ENCODE results near the gene STPG1.

The STPG1 gene

DNA sequence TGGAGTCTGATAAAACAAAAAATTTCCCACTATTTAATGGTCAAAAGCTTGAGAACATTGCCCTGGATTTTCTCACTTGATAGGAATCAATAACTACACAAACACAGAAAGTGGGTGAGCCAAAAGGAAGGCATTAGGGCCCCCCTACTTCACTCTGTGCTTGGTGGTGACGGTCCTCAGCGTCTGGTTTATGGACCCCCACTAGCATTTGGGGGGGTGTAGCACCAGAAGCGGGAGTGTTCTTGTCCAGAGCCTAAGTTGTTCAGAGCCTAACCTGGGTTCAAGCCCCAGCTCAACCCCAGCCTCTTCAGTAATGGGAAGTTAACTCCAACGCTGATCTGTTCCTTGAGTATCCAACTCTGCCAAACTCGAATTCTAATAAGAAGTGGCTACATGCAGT, 33.1 kb downstream of the STPG1 start:
- TF ChIP-seq GATA3 (IDR thresholded peaks at IDR 0.05; ENCODE audit: low read depth, low read length): no peak
- TF ChIP-seq GATA2 (IDR thresholded peaks at IDR 0.05; ENCODE audit: low read depth, low read length): no peak

DNA sequence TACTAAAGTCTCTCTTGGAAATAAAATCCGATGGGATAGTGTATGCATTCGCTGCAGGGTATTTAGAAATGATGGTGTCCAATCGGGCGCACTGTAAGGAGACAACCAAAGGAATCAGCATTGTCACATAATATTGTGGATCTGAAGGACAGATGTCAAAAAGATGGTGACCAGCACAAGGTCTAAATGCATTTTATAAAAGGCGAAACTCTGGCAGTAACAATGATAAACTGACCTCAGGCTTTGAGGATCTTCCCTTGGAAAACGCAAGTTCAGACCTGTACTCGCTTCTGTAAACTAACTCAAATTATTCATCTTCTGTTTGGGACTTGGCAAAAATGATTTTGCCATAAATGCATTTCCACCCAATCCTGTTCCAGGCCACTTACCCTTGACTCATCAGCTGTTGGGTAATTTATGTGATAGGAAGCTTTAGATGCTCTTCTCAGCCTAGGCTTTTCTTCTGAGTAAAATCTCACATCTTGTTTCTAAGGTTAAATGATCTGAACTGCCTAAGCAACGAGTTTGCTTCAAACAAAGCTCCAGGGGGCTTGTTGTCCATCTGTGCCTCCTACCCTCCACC, 33.8 kb downstream of the STPG1 start:
- no peak for TF ChIP-seq GATA2 (IDR thresholded peaks at IDR 0.05; ENCODE audit: low read depth, low read length)
- TF ChIP-seq GATA3 (IDR thresholded peaks at IDR 0.05; ENCODE audit: low read depth, low read length): no peak

DNA sequence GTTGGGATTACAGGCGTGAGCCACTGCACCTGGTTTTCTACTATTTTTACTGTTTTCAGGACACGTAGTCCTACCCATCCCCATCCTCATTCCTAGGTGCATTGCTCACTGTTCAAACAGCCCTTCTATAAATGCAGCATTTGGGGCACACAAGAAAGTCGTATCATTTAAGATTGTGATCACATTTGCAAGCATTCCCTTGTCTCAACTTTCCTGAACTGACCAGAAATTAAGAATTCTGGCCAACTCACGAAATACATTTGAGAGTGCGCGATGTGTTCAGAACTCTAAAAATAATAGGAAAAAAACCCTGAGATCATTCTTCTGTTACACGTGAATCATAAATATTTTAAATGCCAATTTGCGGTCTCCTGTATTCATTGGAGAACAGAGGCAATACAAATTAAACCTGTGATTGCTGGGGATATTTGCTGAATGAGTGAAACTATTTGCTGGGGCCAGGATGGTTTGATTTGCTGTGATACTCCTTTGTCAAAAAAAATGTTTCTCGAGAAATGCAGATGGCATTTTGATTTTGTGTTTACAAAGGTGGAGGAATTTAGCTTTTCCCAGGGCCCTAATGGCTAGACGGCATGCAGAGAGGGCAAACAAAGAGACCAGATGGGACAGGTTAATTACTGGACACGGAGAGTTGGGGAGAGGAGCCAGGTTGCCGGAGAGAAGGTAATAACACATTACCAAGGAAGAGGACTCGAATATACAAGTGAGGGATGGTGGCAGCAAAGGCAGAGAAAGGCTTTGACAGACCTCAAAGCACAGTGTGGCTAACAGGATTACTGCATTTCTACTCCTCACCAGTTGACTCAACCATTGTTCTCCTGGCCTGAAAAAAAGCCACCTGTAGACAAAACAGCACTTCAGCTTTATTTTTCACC, 38.4 kb downstream of the STPG1 start:
- no peak for TF ChIP-seq GATA3 (IDR thresholded peaks at IDR 0.05; ENCODE audit: low read depth, low read length)
- TF ChIP-seq GATA2 (IDR thresholded peaks at IDR 0.05; ENCODE audit: low read depth, low read length): no peak

DNA sequence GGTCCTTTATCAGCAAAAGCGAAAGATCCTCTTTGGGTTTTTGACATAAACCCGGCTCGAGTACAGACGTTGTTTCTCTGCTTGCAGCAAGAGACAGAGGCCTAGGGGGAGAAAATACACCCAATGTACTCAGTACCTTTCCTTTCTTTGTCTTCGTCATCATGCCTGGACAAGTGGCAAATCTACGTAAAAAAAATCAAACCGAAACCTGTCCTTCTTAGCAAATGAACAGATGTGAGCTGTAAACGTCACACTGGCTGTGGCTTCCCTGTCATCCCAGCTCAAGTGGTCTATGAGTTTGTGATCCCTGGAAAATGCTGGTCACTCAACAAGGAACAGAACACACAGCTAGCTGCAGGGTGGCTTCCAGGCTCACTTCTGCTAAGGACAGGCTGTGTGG, 39.9 kb downstream of the STPG1 start:
- no peak for TF ChIP-seq GATA3 (IDR thresholded peaks at IDR 0.05; ENCODE audit: low read depth, low read length)
- TF ChIP-seq GATA2 (IDR thresholded peaks at IDR 0.05; ENCODE audit: low read depth, low read length): no peak

DNA sequence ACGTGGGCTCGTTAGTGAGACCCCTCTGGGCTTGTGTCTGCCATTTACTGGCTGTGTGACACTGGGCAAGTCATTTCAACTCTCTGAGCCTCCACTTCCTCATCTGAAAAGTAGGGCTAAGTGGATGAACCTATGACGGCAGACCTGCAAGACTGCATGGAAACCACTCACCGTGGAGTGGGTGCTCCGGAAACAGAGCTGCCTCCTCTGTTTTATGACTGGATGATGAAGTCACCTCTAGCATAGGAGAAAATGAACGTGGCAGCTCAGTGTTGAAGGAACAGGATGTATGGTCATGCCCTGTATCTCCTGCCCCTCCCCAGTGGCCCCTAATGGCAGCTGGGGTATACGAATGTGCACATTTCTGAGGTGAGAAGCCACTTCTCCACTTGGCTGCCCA, 40.5 kb downstream of the STPG1 start:
- no peak for TF ChIP-seq GATA2 (IDR thresholded peaks at IDR 0.05; ENCODE audit: low read depth, low read length)
- TF ChIP-seq GATA3 (IDR thresholded peaks at IDR 0.05; ENCODE audit: low read depth, low read length): no peak

DNA sequence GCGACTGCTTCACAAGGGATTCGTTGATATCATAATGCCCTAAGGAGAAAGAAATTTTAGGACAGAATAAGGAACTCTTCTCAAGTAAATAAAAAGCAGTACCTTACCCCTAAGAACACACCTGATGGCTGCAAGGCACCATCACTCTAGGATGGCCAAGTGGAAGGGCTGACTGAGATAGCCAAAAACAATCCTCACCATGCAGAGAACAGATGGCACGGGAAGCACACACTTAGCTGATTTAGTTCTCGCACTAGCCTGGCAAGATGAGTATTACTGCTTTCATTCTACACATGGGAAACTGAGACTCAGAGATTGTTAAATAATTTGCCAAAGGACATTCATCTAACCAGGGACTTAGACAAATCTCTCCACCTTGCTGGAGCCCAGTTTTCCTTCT, 43.8 kb downstream of the STPG1 start:
- TF ChIP-seq GATA2 (IDR thresholded peaks at IDR 0.05; ENCODE audit: low read depth, low read length): no peak
- no peak for TF ChIP-seq GATA3 (IDR thresholded peaks at IDR 0.05; ENCODE audit: low read depth, low read length)

DNA sequence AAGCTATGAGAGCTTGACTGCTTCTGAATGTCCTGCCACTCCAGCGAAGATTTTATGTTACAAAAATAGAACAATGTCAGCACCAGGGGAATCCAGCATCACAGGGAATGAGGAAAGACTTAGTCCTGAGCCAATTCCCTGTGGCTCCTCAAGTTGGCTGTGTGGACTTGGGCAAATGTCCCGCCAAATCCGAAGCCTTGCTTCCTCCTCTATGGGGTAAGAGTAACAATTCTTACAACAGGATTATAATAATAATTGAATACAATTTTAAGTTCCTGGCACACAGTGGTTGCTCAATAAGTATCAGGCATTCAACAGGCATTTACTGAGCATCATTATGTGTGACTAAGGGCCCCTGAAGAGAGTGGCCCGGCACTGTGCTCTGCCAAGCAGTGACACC, 44.4 kb downstream of the STPG1 start:
- TF ChIP-seq GATA2 (IDR thresholded peaks at IDR 0.05; ENCODE audit: low read depth, low read length) (no peak), GATA3 (IDR thresholded peaks at IDR 0.05; ENCODE audit: low read depth, low read length) (no peak)

DNA sequence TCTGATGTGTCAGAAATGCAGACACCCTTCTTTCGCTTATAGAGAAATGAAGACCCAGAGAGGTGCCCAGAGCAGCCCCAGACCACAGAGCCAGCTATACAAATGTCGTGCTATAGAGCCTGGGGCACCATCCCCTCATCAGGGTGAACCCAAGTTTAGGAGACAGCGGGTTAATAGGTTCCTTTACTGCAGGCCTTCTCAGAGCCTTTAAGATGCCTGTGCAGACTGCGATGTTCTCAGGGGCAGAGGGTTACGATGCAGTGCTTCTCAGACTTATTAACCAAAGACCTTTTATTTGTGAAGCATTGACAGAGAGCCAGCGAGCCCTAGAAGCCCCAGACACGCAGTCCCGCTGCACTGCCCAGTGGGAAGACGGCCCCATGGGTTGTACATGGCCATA, 46.9 kb downstream of the STPG1 start:
- TF ChIP-seq GATA2 (IDR thresholded peaks at IDR 0.05; ENCODE audit: low read depth, low read length): no peak
- no peak for TF ChIP-seq GATA3 (IDR thresholded peaks at IDR 0.05; ENCODE audit: low read depth, low read length)

DNA sequence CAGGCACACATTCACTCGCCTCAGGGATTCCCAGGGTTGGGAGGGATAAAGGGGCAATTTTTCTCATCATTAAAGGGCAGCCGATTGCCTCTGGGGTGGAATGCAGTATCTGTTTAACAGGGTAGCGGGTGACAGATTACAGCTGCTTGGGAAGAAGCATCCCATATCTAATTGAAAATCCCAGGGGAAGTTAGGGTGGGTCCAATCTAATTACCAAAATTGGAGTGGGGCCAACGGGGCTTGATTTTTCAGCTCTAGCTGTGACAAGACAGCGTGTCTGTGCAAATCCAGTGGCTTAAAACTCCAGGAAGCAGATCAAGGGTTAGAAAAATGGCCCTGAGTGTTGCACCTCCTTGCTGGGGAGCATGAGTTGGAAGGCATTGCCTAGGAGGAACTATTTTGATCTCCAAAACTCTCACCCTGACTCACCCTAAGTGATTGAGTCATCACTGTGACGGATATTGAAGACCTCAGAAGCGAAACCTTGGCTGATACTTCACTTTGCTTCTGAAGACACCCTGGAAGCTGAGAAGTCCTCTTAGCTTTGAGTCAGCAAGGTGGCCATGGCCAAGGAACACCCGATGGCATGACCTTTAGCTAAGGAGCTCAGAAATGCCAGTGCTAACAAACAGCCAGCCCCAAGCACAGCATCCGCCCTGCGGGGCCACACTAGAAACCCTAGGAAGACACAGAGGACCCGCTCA, 48.5 kb downstream of the STPG1 start:
- TF ChIP-seq GATA3 (IDR thresholded peaks at IDR 0.05; ENCODE audit: low read depth, low read length) (no peak), GATA2 (IDR thresholded peaks at IDR 0.05; ENCODE audit: low read depth, low read length) (peak; percentile 44)

DNA sequence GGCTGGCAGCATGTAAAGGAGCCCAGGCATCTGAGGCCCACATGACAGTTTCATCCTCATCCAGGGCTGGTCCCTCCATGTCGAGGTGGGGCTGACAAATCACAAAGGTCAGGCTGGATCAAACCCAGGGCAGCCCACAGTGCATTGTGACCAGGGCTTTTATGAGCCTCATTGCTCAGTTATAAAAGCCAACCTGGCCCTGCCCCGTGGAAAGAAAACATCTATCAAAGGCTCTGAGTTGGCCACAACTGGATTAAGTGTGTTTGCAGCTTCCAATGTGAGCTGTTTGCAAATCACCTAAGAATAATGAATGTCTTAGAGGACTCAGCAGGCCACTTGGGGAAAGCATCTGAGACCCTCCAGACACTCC, 49.0 kb downstream of the STPG1 start:
- TF ChIP-seq GATA3 (IDR thresholded peaks at IDR 0.05; ENCODE audit: low read depth, low read length) (no peak), GATA2 (IDR thresholded peaks at IDR 0.05; ENCODE audit: low read depth, low read length) (no peak)

DNA sequence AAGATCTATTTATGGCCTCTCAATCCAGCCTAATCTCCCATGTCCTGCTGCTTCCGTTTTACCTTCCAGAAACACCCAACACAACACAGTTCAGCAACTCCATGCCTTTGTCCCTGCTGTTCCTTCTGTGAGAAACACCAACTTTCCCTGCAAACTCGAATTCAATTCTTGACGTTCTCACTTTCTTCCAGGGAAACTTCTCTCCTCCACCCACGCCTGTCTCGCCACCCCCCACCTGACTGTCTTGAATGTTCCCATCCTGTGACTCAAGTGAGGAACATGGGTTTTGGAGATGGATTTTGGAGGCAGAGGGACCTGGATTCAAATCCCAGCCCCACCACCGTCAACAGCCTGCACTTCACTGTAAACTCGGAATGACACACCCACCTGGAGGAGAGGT, 49.6 kb downstream of the STPG1 start:
- TF ChIP-seq GATA3 (IDR thresholded peaks at IDR 0.05; ENCODE audit: low read depth, low read length): no peak
- no peak for TF ChIP-seq GATA2 (IDR thresholded peaks at IDR 0.05; ENCODE audit: low read depth, low read length)

DNA sequence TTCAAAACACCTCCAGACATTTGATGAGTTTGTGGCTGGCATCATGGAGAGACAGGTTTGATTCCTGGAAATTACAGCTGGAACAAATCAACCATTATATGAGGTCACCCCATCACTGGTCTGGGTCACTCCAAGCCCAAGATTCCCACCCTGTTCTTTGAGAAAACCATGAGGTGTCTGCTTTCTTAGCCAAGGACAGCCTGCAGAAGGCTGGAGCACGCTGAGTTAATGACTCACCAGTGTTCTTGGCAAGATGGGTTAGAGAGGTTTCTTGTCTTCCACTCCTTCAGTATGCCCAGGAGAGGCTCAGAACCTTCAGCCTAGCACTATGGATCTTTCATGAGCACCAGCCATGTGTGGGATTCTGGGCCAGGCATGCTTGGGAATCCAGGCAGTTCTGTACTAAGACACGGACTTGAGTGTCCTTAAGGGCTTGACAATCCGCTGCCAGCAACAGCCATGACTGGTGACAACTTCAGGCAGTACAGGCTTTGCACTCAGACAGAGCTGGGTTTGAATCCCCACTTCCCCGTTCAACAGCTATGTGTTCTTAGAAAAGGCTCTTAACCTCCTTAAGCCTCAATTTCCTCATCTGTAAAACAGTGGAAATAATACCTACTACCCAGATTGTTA, 50.5 kb downstream of the STPG1 start:
- no peak for TF ChIP-seq GATA3 (IDR thresholded peaks at IDR 0.05; ENCODE audit: low read depth, low read length)
- TF ChIP-seq GATA2 (IDR thresholded peaks at IDR 0.05; ENCODE audit: low read depth, low read length): no peak

DNA sequence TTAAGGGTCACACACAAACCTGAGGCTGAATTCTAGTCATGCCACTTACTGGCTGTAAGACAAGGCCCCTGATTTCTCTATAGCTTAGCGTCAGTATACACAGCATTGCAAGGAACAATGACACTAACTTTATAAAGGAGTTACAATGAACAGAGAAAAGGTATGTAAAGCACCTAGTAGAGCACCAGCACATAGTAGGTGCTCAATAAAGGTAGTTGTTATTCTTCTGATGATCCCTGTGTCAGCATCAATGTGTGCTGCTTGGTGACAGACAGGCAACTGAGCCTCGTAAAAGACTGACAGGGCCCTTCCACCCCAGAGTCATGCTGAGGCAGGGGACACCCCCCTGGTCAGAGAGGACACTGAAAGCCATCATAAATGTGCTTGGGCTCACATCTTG, 51.2 kb downstream of the STPG1 start:
- no peak for TF ChIP-seq GATA3 (IDR thresholded peaks at IDR 0.05; ENCODE audit: low read depth, low read length)
- no peak for TF ChIP-seq GATA2 (IDR thresholded peaks at IDR 0.05; ENCODE audit: low read depth, low read length)

DNA sequence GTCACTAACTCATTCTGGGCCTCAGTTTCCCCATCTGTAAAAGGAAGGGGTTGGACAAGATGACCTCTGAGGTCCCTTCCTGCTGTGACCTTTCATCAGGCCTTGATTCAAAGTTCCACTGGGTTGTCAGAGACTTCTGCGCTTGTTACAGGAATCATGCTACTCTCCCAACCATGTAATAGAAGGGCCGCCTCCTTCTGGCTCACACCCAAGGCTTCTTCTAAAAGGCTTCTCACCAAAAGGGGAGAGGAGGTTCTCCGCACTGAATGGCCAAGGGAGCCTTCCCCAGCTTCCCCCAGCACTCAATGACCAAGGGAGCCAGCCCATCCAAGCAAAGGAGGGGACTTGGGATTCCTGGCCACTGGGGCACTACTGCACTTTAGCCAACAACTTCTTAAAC, 51.8 kb downstream of the STPG1 start:
- TF ChIP-seq GATA2 (IDR thresholded peaks at IDR 0.05; ENCODE audit: low read depth, low read length): no peak
- no peak for TF ChIP-seq GATA3 (IDR thresholded peaks at IDR 0.05; ENCODE audit: low read depth, low read length)
